Panc1 (cell line): Measurements from ENCODE around the gene ZC3H11A.

Experiments
- CTCF ChIP-seq: fragments of 450-650 bp; IDR thresholded peaks from 2 replicates; pipeline ENCODE4 v1.5.1; 2017; ENCODE audit warnings: mild to moderate bottlenecking
- SIN3A ChIP-seq: IDR thresholded peaks from 2 replicates; pipeline ENCODE4 v1.6.1; 2012; ENCODE audit warnings: low read depth, mild to moderate bottlenecking, low read length, moderate library complexity, borderline replicate concordance; ENCODE audit not compliant: insufficient read depth
- TCF7L2 ChIP-seq: IDR thresholded peaks from 2 replicates; pipeline ENCODE4 v1.6.1; 2011; ENCODE audit warnings: mild to moderate bottlenecking, low read depth, low read length, inconsistent platforms

- TF ChIP-seq CTCF (no peak), SIN3A (no peak), TCF7L2 (no peak)
Observed at GRCh38 chr1:203778146-203778545, 17.3 kb upstream of the ZC3H11A start.
